NCI-H510A (cell line): ENCODE results near the gene CRYBB1.

Experiments used
- DNase-seq: peaks from one replicate; lab custom pipeline; 2025; lab: John Stamatoyannopoulos, UW

CRYBB1 gene

GRCh38 chr22:26617271-26618199 lies at the start of gene CRYBB1:
Gene CRYBB1, minus strand, starts transcription at chr22:26618027. Its CDS starts 1,708 bp downstream, at chr22:26616319.
- DNase-seq: no peak

- no peak for DNase-seq
Observed at GRCh38 chr22:26667140-26667539, 49.3 kb upstream of the CRYBB1 start.

GRCh38 chr22:26665813-26666231 lies 48.0 kb upstream of the CRYBB1 start:
- DNase-seq: no peak

- DNase-seq: no peak
Observed at GRCh38 chr22:26663374-26663923, 45.6 kb upstream of the CRYBB1 start.

GRCh38 chr22:26662160-26662559 lies 44.3 kb upstream of the CRYBB1 start:
- no peak for DNase-seq

GRCh38 chr22:26660961-26661578 lies 43.2 kb upstream of the CRYBB1 start:
- no peak for DNase-seq

- DNase-seq: no peak
Observed at GRCh38 chr22:26660356-26660755, 42.5 kb upstream of the CRYBB1 start.

GRCh38 chr22:26658671-26659478 lies 41.0 kb upstream of the CRYBB1 start:
- DNase-seq: peak; percentile 83

GRCh38 chr22:26658161-26658560 lies 40.3 kb upstream of the CRYBB1 start:
- no peak for DNase-seq

GRCh38 chr22:26656891-26657851 lies 39.3 kb upstream of the CRYBB1 start, which contains the start of gene MIAT:
Gene MIAT, plus strand, starts transcription at chr22:26657588.
- no peak for DNase-seq

GRCh38 chr22:26651815-26652214 lies 34.0 kb upstream of the CRYBB1 start:
- no peak for DNase-seq

GRCh38 chr22:26650722-26651421 lies 33.0 kb upstream of the CRYBB1 start:
- no peak for DNase-seq

- no peak for DNase-seq
Observed at GRCh38 chr22:26648528-26649388, 30.9 kb upstream of the CRYBB1 start.

- DNase-seq: peak; percentile 87
Observed at GRCh38 chr22:26648011-26648497, 30.2 kb upstream of the CRYBB1 start.

GRCh38 chr22:26646158-26646557 lies 28.3 kb upstream of the CRYBB1 start:
- no peak for DNase-seq

- DNase-seq: no peak
Observed at GRCh38 chr22:26643418-26644100, 25.7 kb upstream of the CRYBB1 start.

- no peak for DNase-seq
Observed at GRCh38 chr22:26642465-26643417, 24.9 kb upstream of the CRYBB1 start.
